Fibroblast of lung (primary cell): Measurements from ENCODE around the gene TFIP11. TPM values are rescaled to one million over a fixed set of nuclear protein-coding genes. Genes with fewer than 3 reads are reported as not detected.
A peak's percentile ranks its signal among the peaks of the same experiment; 100 is the strongest.

Source experiments
- DNase-seq, 2 donors: peaks; one replicate each; pipeline versions ENCODE4 v3.0.0 to v3.0.0-alpha.2; 2010; ENCODE audit warnings: low read depth in 2 of 2
- H2AFZ ChIP-seq: 2 replicates; pipeline ENCODE4 v1.5.1; 2012; ENCODE audit warnings: low read length, control low read depth, inconsistent platforms
- H3K27ac ChIP-seq: 2 replicates; pipeline ENCODE4 v1.5.1; 2011; ENCODE audit warnings: low read length, control low read depth; ENCODE audit not compliant: insufficient read depth
- H3K27me3 ChIP-seq: 2 replicates; pipeline ENCODE4 v1.5.1; 2011; ENCODE audit warnings: mild to moderate bottlenecking, low read length; ENCODE audit not compliant: control insufficient read depth, insufficient read depth
- H3K36me3 ChIP-seq: 2 replicates; pipeline ENCODE4 v1.5.1; 2011; ENCODE audit warnings: low read length; ENCODE audit not compliant: control insufficient read depth, insufficient read depth
- H3K4me1 ChIP-seq: 2 replicates; pipeline ENCODE4 v1.5.1; 2011; ENCODE audit warnings: low read length; ENCODE audit not compliant: control insufficient read depth, insufficient read depth; ENCODE audit errors: extremely low read depth
- H3K4me2 ChIP-seq: 2 replicates; pipeline ENCODE4 v1.5.1; 2011; ENCODE audit warnings: low read length, control low read depth; ENCODE audit not compliant: insufficient read depth; ENCODE audit errors: extremely low read depth
- H3K4me3 ChIP-seq, 4 experiments: fragments of 200-600 bp in 1 of 4; sonication (generic) in 1 of 4; replicated peaks in 1 of 4; 2 replicates each; pipeline ENCODE4 v1.5.1; 2011 to 2016; ENCODE audit warnings: low read length in 4 of 4, low read depth in 3 of 4, mild to moderate bottlenecking in 3 of 4, control low read depth in 2 of 4, inconsistent platforms in 1 of 4, mixed read lengths in 1 of 4; ENCODE audit not compliant: insufficient read depth in 1 of 4; ENCODE audit errors: control extremely low read depth in 1 of 4
- H3K79me2 ChIP-seq: 2 replicates; pipeline ENCODE4 v1.5.1; 2012; ENCODE audit warnings: mild to moderate bottlenecking, low read length, inconsistent platforms; ENCODE audit not compliant: control insufficient read depth, insufficient read depth
- H3K9ac ChIP-seq: 2 replicates; pipeline ENCODE4 v1.5.1; 2011; ENCODE audit warnings: mild to moderate bottlenecking, low read length, control low read depth; ENCODE audit not compliant: insufficient read depth
- H3K9me3 ChIP-seq: 2 replicates; pipeline ENCODE4 v1.5.1; 2012; ENCODE audit warnings: low read depth, low read length; ENCODE audit not compliant: control insufficient read depth, insufficient read depth
- H4K20me1 ChIP-seq: 2 replicates; pipeline ENCODE4 v1.5.1; 2011; ENCODE audit warnings: low read length; ENCODE audit not compliant: control insufficient read depth, insufficient read depth; ENCODE audit errors: extremely low read depth
- CTCF ChIP-seq, 2 donors: IDR thresholded peaks in 1 of 2; conservative IDR thresholded peaks in 1 of 2; 1 replicate in 1 of 2; 2 replicates in 1 of 2; pipeline ENCODE4 v1.5.1; 2011 to 2012; ENCODE audit warnings: low read length in 2 of 2, control low read depth in 1 of 2, inconsistent platforms in 1 of 2, low read depth in 1 of 2, mild to moderate bottlenecking in 1 of 2
- EZH2 ChIP-seq: IDR thresholded peaks from 2 replicates; pipeline ENCODE4 v1.5.1; 2012; ENCODE audit warnings: low read length, control low read depth, mild to moderate bottlenecking; ENCODE audit errors: missing control alignments
- polyA plus RNA-seq, 2 donors: library from polyadenylated mRNA; depleted of rRNA in 1 of 2; stranded (reverse) in 1 of 2; unstranded in 1 of 2; fragments of >200 nt; gene quantifications; 2 replicates each; pipeline ENCODE4 v1.2.1, GENCODE V29; 2011 to 2012; ENCODE audit warnings: missing spikeins in 1 of 2
- total RNA-seq: library from RNA; depleted of rRNA; stranded (reverse); fragments of >200 nt; gene quantifications from 2 replicates; pipeline ENCODE4 v1.2.1, GENCODE V29; 2014

The TFIP11 gene
- total and polyA plus RNA-seq, 2 donors (not counting 1 experiment from before 2014, with no cell fraction given): 24.2 to 40.3 TPM

DNA sequence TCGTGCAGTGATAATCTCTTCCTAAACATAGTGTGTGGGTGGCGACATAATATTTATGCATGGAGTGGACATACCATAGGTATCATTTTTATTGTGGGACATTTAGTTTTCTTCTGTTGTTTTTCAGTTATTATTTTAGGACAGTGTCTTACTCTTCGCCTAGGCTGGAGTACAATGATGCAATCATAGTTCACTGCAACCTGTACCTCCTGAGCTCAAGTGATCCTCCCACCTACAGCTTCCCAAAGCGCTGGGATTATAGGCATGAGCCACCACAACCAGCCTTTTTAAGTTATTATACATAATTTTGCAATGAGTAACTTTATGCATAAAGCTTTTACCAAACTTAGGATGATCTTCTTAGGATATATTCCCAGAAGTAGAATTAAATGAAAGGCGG, 25.9 kb downstream of the TFIP11 start:
- H3K79me2 ChIP-seq: peaks cover 15% of the 10 kb centered on the region
- no peak overlapping the region for H3K4me2 ChIP-seq
- no peak overlapping the region for H3K27ac ChIP-seq
- DNase-seq: no peak
- no peaks in the 10 kb centered on the region for H4K20me1 ChIP-seq
- TF ChIP-seq CTCF (conservative IDR thresholded peaks at IDR 0.05 in 1 of 2, IDR thresholded peaks at IDR 0.05 in 1 of 2; ENCODE audit: low read depth in 1 of 2, low read length in 2 of 2) (no peak), EZH2 (no peak)
- H3K4me3 ChIP-seq: no peak overlapping the region
- no peak overlapping the region for H2AFZ ChIP-seq
- peaks cover 9% of the 10 kb centered on the region for H3K4me1 ChIP-seq
- H3K27me3 ChIP-seq: no peaks in the 10 kb centered on the region
- no peaks in the 10 kb centered on the region for H3K9me3 ChIP-seq
- H3K36me3 ChIP-seq: peaks cover 6% of the 10 kb centered on the region
- H3K9ac ChIP-seq: no peak overlapping the region

- H4K20me1 ChIP-seq: no peaks in the 10 kb centered on the region
- H3K9ac ChIP-seq: no peak overlapping the region
- H3K36me3 ChIP-seq: peaks cover 6% of the 10 kb centered on the region
- H3K4me3 ChIP-seq: no peak overlapping the region
- H2AFZ ChIP-seq: no peak overlapping the region
- no peak overlapping the region for H3K4me2 ChIP-seq
- TF ChIP-seq CTCF (conservative IDR thresholded peaks at IDR 0.05 in 1 of 2, IDR thresholded peaks at IDR 0.05 in 1 of 2; ENCODE audit: low read depth in 1 of 2, low read length in 2 of 2): no peak
- no peak for TF ChIP-seq EZH2
- no peaks in the 10 kb centered on the region for H3K9me3 ChIP-seq
- no peak for DNase-seq
- peaks cover 9% of the 10 kb centered on the region for H3K4me1 ChIP-seq
- no peaks in the 10 kb centered on the region for H3K27me3 ChIP-seq
- H3K27ac ChIP-seq: no peak overlapping the region
- peaks cover 15% of the 10 kb centered on the region for H3K79me2 ChIP-seq
Observed at GRCh38 chr22:26485806-26486390, 26.4 kb downstream of the TFIP11 start.

GRCh38 chr22:26485013-26485412, 27.3 kb downstream of the TFIP11 start:
- peak overlapping the region; percentile 96 for H3K4me2 ChIP-seq
- peak overlapping the region in 3 of 4 experiments; percentile 77 to 96 (median 93) for H3K4me3 ChIP-seq

More at GRCh38 chr22:26485013-26485412, 27.3 kb downstream of the TFIP11 start:
- Histone ChIP-seq H3K4me1 (peaks cover 9% of the 10 kb centered on the region), H4K20me1 (no peaks in the 10 kb centered on the region), H3K9ac (peak overlapping the region; percentile 21), H3K27me3 (no peaks in the 10 kb centered on the region), H2AFZ (no peak overlapping the region), H3K79me2 (peaks cover 15% of the 10 kb centered on the region), H3K9me3 (no peaks in the 10 kb centered on the region), H3K36me3 (peaks cover 6% of the 10 kb centered on the region), H3K27ac (peak overlapping the region; percentile 93)
- TF ChIP-seq CTCF (conservative IDR thresholded peaks at IDR 0.05 in 1 of 2, IDR thresholded peaks at IDR 0.05 in 1 of 2; ENCODE audit: low read depth in 1 of 2, low read length in 2 of 2) (no peak), EZH2 (no peak)
- peak in 1 of 2 donors; percentile 5 for DNase-seq
